GM23338 (cell line): ENCODE results near the gene FOXL1. TPM values are rescaled to one million over a fixed set of nuclear protein-coding genes. Genes with fewer than 3 reads are reported as not detected.

ENCODE experiments used
- ATAC-seq: fragments of 200-7000 bp; cut with Tn5 transposase; 3 replicates; pipeline ENCODE4 v1.9.1; 2020
- DNase-seq: peaks from one replicate; pipeline ENCODE4 v3.0.0-alpha.2; 2015; ENCODE audit warnings: low spot score
- H2AFZ ChIP-seq: fragments of 200-600 bp; sonication (generic); 2 replicates; pipeline ENCODE4 v1.8.0; 2016; ENCODE audit warnings: antibody characterized with exemption, mild to moderate bottlenecking, moderate library complexity
- H3F3A ChIP-seq: fragments of 200-600 bp; sonication (generic); replicated peaks from 2 replicates; pipeline ENCODE4 v1.8.0; 2017; ENCODE audit warnings: antibody characterized with exemption, mixed run types, low read depth
- H3K27ac ChIP-seq: fragments of 200-600 bp; sonication (generic); 2 replicates; pipeline ENCODE4 v1.6.1; 2016; ENCODE audit warnings: low read depth
- H3K27me3 ChIP-seq: fragments of 200-600 bp; sonication (generic); 2 replicates; pipeline ENCODE4 v1.8.0; 2016; ENCODE audit warnings: mild to moderate bottlenecking, mixed run types, moderate library complexity; ENCODE audit not compliant: insufficient read depth
- H3K36me3 ChIP-seq: fragments of 200-600 bp; sonication (generic); 2 replicates; pipeline ENCODE4 v1.8.0; 2016; ENCODE audit warnings: mild to moderate bottlenecking; ENCODE audit not compliant: insufficient read depth
- H3K4me1 ChIP-seq: fragments of 200-600 bp; sonication (generic); 2 replicates; pipeline ENCODE4 v1.8.0; 2016; ENCODE audit warnings: mild to moderate bottlenecking, moderate library complexity; ENCODE audit not compliant: insufficient read depth
- H3K4me2 ChIP-seq: fragments of 200-600 bp; sonication (generic); 2 replicates; pipeline ENCODE4 v1.7.1; 2017; ENCODE audit warnings: mixed run types
- H3K4me3 ChIP-seq: fragments of 200-600 bp; sonication (generic); 2 replicates; pipeline ENCODE4 v1.6.1; 2016; ENCODE audit warnings: mixed run types
- H3K79me2 ChIP-seq: fragments of 200-600 bp; sonication (generic); replicated peaks from 2 replicates; pipeline ENCODE4 v1.8.0; 2017; ENCODE audit warnings: mild to moderate bottlenecking; ENCODE audit not compliant: insufficient read depth
- H3K9me2 ChIP-seq: fragments of 200-600 bp; sonication (generic); 2 replicates; pipeline ENCODE4 v1.8.0; 2017; ENCODE audit not compliant: insufficient read depth
- H4K20me1 ChIP-seq: fragments of 200-600 bp; sonication (generic); replicated peaks from 2 replicates; pipeline ENCODE4 v1.8.0; 2017; ENCODE audit warnings: mild to moderate bottlenecking; ENCODE audit not compliant: insufficient read depth
- H3K27ac Mint-ChIP-seq: 2 replicates; pipeline ENCODE4 v1.8.0; 2020; ENCODE audit warnings: inconsistent platforms, mild to moderate bottlenecking, moderate library complexity, mixed read lengths
- H3K27me3 Mint-ChIP-seq: 3 replicates; pipeline ENCODE4 v1.8.0; 2022; ENCODE audit warnings: low read depth, mild to moderate bottlenecking, moderate library complexity, mixed read lengths, inconsistent platforms; ENCODE audit not compliant: insufficient read depth, poor library complexity
- H3K36me3 Mint-ChIP-seq: 3 replicates; pipeline ENCODE4 v1.8.0; 2021; ENCODE audit warnings: low read depth, mild to moderate bottlenecking, inconsistent platforms, moderate library complexity, mixed read lengths
- H3K4me1 Mint-ChIP-seq: 3 replicates; pipeline ENCODE4 v1.8.0; 2020; ENCODE audit warnings: mild to moderate bottlenecking, inconsistent platforms, mixed read lengths
- H3K4me3 Mint-ChIP-seq: 3 replicates; pipeline ENCODE4 v1.8.0; 2021; ENCODE audit warnings: moderate library complexity, mild to moderate bottlenecking, inconsistent platforms, mixed read lengths
- H3K9me3 Mint-ChIP-seq: 3 replicates; pipeline ENCODE4 v1.8.0; 2020; ENCODE audit warnings: moderate library complexity, mild to moderate bottlenecking, inconsistent platforms, mixed read lengths
- CREB1 ChIP-seq: fragments of 250-450 bp; sonication (Bioruptor Pico); IDR thresholded peaks from 2 replicates; pipeline ENCODE4 v1.5.0; 2020; ENCODE audit warnings: low read depth, mild to moderate bottlenecking, moderate library complexity
- EZH2 ChIP-seq: fragments of 200-600 bp; sonication (generic); IDR thresholded peaks from one replicate; pipeline ENCODE4 v1.8.0; 2017; ENCODE audit warnings: antibody characterized with exemption, mild to moderate bottlenecking, low read depth; ENCODE audit not compliant: unreplicated experiment
- EZH2phosphoT487 ChIP-seq: fragments of 200-600 bp; sonication (generic); IDR thresholded peaks from one replicate; pipeline ENCODE4 v1.8.1; 2018; ENCODE audit warnings: antibody characterized with exemption; ENCODE audit not compliant: unreplicated experiment
- JUNB ChIP-seq: IDR thresholded peaks from one replicate; pipeline ENCODE4 v1.6.1; 2016; ENCODE audit warnings: antibody characterized with exemption; ENCODE audit not compliant: unreplicated experiment
- NANOG ChIP-seq: IDR thresholded peaks from 2 replicates; pipeline ENCODE4 v1.6.1; 2016; ENCODE audit warnings: antibody characterized with exemption, borderline replicate concordance
- POLR2AphosphoS5 ChIP-seq: IDR thresholded peaks from 2 replicates; pipeline ENCODE4 v1.6.1; 2016; ENCODE audit warnings: antibody characterized with exemption, low read depth
- STAT1 ChIP-seq: IDR thresholded peaks from one replicate; pipeline ENCODE4 v1.6.1; 2016; ENCODE audit warnings: antibody characterized with exemption; ENCODE audit not compliant: unreplicated experiment
- ZNF114 ChIP-seq: fragments of 250-450 bp; sonication (Bioruptor Pico); IDR thresholded peaks from 2 replicates; pipeline ENCODE4 v1.5.0; 2020; ENCODE audit warnings: mild to moderate bottlenecking, moderate library complexity
- ZNF331 ChIP-seq: fragments of 250-450 bp; sonication (Bioruptor Pico); IDR thresholded peaks from 2 replicates; pipeline ENCODE4 v1.5.0; 2020; ENCODE audit warnings: low read depth, mild to moderate bottlenecking, moderate library complexity
- ZNF462 ChIP-seq: fragments of 250-450 bp; sonication (Bioruptor Pico); IDR thresholded peaks from 2 replicates; pipeline ENCODE4 v1.5.0; 2020; ENCODE audit warnings: mild to moderate bottlenecking, moderate library complexity
- polyA plus RNA-seq: library from polyadenylated mRNA; unstranded; fragments of >200 nt; fragmentation: Nextera tagmentation; extraction: Ambion mirVana; gene quantifications from 2 replicates; pipeline ENCODE4 v1.2.1, GENCODE V29; 2016
- total RNA-seq: library from RNA; depleted of rRNA; stranded (reverse); fragments of >200 nt; shearing (Covaris generic); gene quantifications from 2 replicates; pipeline ENCODE4 v1.2.3, GENCODE V29; 2014
- TF ChIP-seq, protein P1 (sequence below), 2 experiments: fragments of 200-600 bp in 1 of 2; sonication (generic) in 1 of 2; conservative IDR thresholded peaks; 2 replicates each; pipeline versions ENCODE4 v1.5.1 to v1.6.1; 2016 to 2017; ENCODE audit warnings: antibody characterized with exemption in 2 of 2, low read depth in 2 of 2, mild to moderate bottlenecking in 2 of 2, moderate library complexity in 1 of 2
- TF ChIP-seq, protein P2 (sequence below): IDR thresholded peaks from 2 replicates; pipeline ENCODE4 v1.6.1; 2016; ENCODE audit warnings: antibody characterized with exemption

The FOXL1 gene
- total and polyA plus RNA-seq, 2 experiments from 2014 or later: 0.31 TPM; not detected in 1

DNA sequence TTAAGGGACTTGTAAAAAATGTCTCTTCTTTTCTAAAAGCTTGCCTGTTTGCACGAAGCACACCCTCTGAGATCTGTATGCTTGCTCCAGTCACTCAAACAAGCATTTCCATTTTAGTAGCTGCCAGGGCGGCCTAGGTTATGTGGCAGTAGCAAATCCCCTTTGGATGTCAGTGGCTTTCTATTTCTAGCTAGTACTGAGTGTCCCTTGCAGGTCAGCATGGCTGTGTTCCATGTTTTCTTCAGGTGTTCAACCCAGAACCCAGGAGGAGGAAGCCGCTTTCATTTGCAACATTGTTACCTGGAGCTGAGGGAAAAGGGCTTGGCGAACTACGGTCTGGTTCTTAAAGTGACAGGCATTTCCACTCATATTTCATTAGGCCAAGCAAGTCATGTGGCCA lies 36.4 kb downstream of the FOXL1 start (continued):
- TF ChIP-seq, protein P1, sequence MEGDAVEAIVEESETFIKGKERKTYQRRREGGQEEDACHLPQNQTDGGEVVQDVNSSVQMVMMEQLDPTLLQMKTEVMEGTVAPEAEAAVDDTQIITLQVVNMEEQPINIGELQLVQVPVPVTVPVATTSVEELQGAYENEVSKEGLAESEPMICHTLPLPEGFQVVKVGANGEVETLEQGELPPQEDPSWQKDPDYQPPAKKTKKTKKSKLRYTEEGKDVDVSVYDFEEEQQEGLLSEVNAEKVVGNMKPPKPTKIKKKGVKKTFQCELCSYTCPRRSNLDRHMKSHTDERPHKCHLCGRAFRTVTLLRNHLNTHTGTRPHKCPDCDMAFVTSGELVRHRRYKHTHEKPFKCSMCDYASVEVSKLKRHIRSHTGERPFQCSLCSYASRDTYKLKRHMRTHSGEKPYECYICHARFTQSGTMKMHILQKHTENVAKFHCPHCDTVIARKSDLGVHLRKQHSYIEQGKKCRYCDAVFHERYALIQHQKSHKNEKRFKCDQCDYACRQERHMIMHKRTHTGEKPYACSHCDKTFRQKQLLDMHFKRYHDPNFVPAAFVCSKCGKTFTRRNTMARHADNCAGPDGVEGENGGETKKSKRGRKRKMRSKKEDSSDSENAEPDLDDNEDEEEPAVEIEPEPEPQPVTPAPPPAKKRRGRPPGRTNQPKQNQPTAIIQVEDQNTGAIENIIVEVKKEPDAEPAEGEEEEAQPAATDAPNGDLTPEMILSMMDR (conservative IDR thresholded peaks at IDR 0.05; ENCODE audit: low read depth in 2 of 2): no peak

DNA sequence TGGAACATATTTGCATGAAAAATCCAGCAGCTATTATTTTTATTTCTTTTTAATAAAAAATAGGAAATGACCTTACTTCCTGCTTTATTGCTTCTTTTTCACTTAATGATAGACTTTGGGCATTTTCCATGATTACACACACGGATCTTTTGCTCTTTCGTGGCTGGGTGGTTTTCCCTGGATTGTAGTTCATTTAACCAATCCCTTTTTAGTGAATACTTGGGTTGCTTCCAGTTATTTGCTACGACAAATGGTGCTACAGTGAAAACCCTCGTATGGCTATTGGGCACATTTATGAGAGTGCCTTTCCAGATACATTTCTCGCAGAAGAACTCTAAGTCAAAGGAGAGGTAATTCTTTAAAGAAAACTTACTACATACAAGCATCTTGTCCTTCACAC lies 38.6 kb downstream of the FOXL1 start:
- ATAC-seq (no peak), DNase-seq (no peak)
- Mint-ChIP-seq H3K4me3 (no peak overlapping the region), H3K4me1 (peaks cover 21% of the 10 kb centered on the region), H3K36me3 (no peaks in the 10 kb centered on the region; the same call in 2 of the 3 replicates), H3K27ac (no peak overlapping the region), H3K9me3 (no peaks in the 10 kb centered on the region), H3K27me3 (peaks cover 9% of the 10 kb centered on the region)
- Histone ChIP-seq H3K36me3 (no peaks in the 10 kb centered on the region), H3K4me3 (no peak overlapping the region), H3K9me2 (no peaks in the 10 kb centered on the region), H3K79me2 (no peaks in the 10 kb centered on the region), H3K27me3 (no peaks in the 10 kb centered on the region), H3K4me1 (peaks cover 6% of the 10 kb centered on the region; the same call in 1 of the 2 replicates), H3K27ac (no peak overlapping the region), H3F3A (no peaks in the 10 kb centered on the region), H2AFZ (no peak overlapping the region), H3K4me2 (no peak overlapping the region), H4K20me1 (no peaks in the 10 kb centered on the region)
- TF ChIP-seq JUNB (no peak), ZNF462 (no peak), POLR2AphosphoS5 (no peak), EZH2 (no peak), CREB1 (CRISPR knock-in tag) (no peak), NANOG (no peak), ZNF331 (no peak), STAT1 (no peak), ZNF114 (CRISPR knock-in tag) (no peak), EZH2phosphoT487 (no peak)
- TF ChIP-seq, protein P2, sequence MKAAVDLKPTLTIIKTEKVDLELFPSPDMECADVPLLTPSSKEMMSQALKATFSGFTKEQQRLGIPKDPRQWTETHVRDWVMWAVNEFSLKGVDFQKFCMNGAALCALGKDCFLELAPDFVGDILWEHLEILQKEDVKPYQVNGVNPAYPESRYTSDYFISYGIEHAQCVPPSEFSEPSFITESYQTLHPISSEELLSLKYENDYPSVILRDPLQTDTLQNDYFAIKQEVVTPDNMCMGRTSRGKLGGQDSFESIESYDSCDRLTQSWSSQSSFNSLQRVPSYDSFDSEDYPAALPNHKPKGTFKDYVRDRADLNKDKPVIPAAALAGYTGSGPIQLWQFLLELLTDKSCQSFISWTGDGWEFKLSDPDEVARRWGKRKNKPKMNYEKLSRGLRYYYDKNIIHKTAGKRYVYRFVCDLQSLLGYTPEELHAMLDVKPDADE: no peak
- TF ChIP-seq, protein P1 (conservative IDR thresholded peaks at IDR 0.05; ENCODE audit: low read depth in 2 of 2): no peak
